Ramos (cell line): ENCODE data around the gene TIAM2.
"Not testable (repeated sequence)": the region's sequence is repeated elsewhere in the genome, so short reads cannot be mapped to it uniquely, and the experiment has no call there.

Experiments
- in situ Hi-C: fragments of 300-500 bp; cut with MboI; formaldehyde crosslinking; loops from one replicate; pipeline ENCODE4 v1.14.3; 2022; ENCODE audit warnings: low sequenced_read_pairs; ENCODE audit not compliant: unreplicated experiment

The TIAM2 gene

DNA sequence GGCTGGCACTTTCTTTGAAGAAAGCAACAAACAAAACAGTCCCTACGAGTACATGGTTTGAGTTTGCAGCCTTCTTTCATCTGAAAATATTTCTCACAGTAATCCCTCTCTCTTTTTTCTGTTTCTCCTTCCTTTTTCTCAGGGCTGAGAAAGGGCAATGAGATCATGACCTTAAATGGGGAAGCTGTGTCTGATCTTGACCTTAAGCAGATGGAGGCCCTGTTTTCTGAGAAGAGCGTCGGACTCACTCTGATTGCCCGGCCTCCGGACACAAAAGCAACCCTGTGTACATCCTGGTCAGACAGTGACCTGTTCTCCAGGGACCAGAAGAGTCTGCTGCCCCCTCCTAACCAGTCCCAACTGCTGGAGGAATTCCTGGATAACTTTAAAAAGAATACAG, 188.0 kb downstream of the TIAM2 start:
- in situ Hi-C loops = no loop called here

DNA sequence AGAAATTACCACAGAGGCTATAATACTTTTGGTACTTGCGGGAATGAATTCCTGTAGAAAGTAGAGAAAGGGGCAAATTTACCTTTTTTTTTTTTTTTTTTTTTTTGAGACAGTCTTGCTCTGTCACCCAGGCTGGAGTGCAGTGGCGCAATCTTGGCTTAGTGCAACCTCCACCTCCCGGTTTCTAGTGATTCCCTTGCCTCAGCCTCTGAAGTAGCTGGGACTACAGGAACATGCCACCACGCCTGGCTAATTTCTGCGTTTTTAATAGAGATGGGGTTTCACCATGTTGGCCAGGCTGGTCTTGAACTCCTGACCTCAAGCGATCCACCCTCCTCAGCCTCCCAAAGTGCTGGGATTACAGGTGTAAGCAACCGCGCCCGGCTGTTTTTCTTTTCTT, 189.9 kb downstream of the TIAM2 start:
- in situ Hi-C loops = not testable (repeated sequence)

- in situ Hi-C loops = no loop called here
Observed at GRCh38 chr6:155185544-155185943, 190.4 kb downstream of the TIAM2 start.

GRCh38 chr6:155186052-155186658, 191.0 kb downstream of the TIAM2 start:
- in situ Hi-C loops = no loop called here

GRCh38 chr6:155187106-155187505, 192.0 kb downstream of the TIAM2 start:
- in situ Hi-C loops = no loop called here

DNA sequence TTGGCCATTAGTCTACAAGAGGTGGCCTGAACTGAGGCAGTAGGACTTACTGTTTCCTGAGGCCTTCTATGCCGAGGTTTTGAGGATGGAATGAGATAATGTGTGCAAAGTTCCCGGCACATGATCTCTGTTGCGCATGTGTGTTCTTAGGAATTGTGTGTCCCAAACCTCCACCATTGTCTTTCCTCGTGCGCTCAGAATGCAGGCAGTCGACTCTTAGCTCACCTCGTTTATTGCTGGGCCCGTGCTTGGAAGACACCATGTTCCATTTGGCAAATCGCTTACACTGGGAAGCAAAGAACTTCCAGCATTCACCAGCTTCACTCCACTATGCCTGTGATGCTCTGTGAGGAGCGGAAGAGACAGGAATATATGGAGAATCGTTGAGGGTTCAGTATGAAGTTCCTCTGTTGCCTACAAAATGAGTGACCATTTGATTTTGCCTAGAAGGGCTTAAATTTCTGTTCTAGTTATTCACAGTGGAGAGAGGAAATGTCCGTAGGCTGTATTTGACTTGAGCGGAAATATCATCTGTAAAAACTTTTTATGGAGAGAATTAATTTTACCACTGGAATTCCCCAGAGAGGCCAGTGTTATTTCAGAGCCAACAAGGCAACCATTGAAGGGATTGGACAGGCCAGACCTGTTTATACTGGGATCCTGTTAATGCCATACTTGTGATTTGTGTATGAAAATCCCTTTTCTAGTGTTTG, 193.0 kb downstream of the TIAM2 start:
- in situ Hi-C loops = no loop called here

DNA sequence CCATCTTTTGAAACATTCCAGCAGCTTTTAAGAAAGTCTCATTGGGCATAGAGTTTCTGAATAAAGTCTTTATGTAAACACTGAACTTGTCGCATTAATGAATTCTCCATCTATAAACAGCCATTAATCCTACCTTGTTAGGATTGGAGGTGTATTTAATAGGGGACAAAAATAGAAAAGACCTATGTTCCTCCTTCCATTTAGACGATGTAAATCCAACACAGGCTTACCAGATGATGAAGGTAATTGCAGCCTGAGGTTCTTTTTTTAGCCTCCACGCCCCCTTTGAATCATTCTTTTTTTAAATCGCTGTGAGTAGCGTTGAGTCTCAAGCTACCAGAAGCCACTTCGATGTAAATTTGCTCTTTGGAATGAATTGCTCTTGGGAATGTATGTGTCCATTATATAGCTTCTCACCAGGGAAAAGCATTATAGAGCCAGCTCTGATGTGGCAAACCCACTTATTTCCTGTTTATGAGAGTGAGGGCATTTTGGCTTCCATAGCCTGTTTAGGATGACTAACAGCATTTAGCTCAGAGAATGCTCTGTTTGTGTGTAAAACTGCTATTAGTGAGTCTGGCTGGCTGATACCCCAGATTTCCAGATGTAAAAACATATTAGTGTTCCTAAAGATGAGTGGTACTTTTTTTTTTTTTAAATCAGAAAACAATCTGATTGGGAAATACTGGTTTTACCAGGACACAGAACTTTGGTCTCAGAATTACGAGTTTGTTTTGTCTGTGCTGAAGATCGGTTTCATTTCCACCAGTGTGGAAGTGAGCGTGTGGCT, 193.8 kb downstream of the TIAM2 start:
- in situ Hi-C loops = no loop called here

GRCh38 chr6:155190677-155191076, 195.6 kb downstream of the TIAM2 start:
- in situ Hi-C loops = no loop called here

- in situ Hi-C loops = no loop called here
Observed at GRCh38 chr6:155193526-155193925, 198.4 kb downstream of the TIAM2 start.

GRCh38 chr6:155194399-155194798, 199.3 kb downstream of the TIAM2 start:
- in situ Hi-C loops = no loop called here

DNA sequence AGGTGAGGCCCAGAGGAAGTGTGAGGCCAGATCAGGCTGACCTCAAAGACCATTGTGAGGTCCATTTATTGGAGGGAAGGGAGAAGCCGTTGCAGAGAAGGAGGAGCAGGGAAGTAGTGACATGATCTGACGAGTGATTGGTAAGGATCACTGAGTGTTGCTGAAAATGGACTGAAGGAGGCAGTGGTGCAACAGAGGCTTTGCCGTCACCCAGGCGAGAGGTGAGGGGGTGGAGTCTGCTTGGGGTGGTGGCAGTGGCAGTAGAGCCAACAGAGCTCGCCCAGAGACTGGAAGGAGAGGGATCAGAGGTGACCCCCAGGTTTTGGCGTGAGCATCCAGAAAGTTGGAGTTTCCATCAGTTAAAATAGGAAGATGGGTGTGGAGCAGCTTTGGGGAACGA, 200.8 kb downstream of the TIAM2 start:
- in situ Hi-C loops = no loop called here

DNA sequence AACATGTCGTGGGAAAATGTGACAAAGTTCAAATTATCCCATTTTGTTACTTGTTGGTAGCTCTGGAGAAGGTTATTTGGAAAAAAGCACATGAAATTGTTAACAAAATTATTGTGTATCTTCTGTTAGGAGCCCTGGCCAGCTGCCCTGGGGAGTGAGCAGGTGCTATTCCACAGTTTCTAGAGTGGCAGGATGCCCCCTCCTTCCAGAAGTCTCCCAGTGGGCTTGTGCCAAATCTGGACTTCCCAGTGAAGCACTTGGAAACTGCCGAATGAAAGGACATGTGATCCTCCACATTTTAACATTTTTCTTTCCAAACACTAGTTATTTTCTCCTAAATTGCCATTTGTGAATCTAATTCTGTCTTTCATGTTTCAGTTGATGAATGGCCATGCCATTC, 201.8 kb downstream of the TIAM2 start:
- in situ Hi-C loops = no loop called here

- in situ Hi-C loops = no loop called here
Observed at GRCh38 chr6:155197932-155198331, 202.8 kb downstream of the TIAM2 start.

DNA sequence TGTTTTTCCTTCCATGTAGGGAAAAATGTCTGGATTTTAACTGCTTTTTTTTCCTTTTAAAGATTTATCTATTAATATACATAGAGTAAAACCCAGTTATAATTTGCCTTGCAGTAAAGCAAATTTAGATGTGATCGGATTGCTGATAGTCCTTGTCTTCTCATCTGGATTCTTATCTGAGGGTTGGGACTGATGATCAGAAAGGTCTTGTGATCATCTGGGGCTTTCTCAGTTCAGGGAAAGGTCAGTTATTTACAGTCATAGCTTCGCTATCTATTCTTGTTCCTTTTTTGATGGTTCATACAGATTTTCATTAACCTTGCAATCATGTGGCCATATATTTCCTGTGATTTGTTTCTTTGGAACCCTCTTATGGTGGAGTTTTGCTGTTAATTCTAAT, 204.9 kb downstream of the TIAM2 start:
- in situ Hi-C loops = no loop called here

GRCh38 chr6:155201461-155202226, 206.5 kb downstream of the TIAM2 start:
- in situ Hi-C loops = no loop called here

DNA sequence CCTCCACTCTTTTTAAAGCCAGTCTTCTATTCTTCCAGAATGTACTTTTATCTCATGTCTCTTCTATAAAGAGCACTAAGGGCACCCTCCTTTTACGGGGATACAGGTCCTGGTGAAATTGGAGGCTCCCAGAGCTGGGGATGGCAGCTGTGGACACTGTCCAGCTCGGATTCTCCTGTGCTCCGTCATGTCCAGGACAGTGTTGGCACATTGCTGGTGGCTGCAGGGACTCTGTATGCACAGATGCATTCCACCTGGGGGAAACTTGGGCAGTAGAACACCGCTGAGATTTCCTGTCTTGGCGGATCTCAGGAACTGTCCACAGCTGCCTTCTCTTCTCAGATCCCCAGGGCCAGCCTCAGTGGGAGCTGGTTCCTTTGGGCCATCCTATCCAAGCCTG, 212.1 kb downstream of the TIAM2 start:
- in situ Hi-C loops = no loop called here

GRCh38 chr6:155212106-155212505, 217.0 kb downstream of the TIAM2 start:
- in situ Hi-C loops = no loop called here

- in situ Hi-C loops = no loop called here
Observed at GRCh38 chr6:155212616-155213380, 217.7 kb downstream of the TIAM2 start.

- in situ Hi-C loops = no loop called here
Observed at GRCh38 chr6:155213611-155214372, 218.7 kb downstream of the TIAM2 start.
